ENCODE results near the gene ZC3H4. TPM values are rescaled to one million over a fixed set of nuclear protein-coding genes. Genes with fewer than 3 reads are reported as not detected.

The ZC3H4 gene
- total and polyA plus RNA-seq, 4 donors: 2.9 to 11.8 (median 6.3) TPM

- peaks cover 2 to 7% (median 4%) of the 10 kb centered on the region in 4 donors for H3K4me1 ChIP-seq (ENCODE audit: control insufficient read depth in 4 of 4, insufficient read depth in 4 of 4, low read length in 3 of 4)
- TF ChIP-seq RAD21 (IDR thresholded peaks at IDR 0.05): no peak
- TF ChIP-seq TAF1 (conservative IDR thresholded peaks at IDR 0.05): no peak
- no peak for TF ChIP-seq YY1 (IDR thresholded peaks at IDR 0.05)
- no peak for TF ChIP-seq MAX (IDR thresholded peaks at IDR 0.05)
- TF ChIP-seq NR2F2 (IDR thresholded peaks at IDR 0.05): no peak
- no peak for TF ChIP-seq ATF3 (IDR thresholded peaks at IDR 0.05)
- no peak for TF ChIP-seq ZBTB33 (IDR thresholded peaks at IDR 0.05)
- no peak for TF ChIP-seq SP1 (IDR thresholded peaks at IDR 0.05)
- TF ChIP-seq HNF4A (conservative IDR thresholded peaks at IDR 0.05): no peak
- no peak for TF ChIP-seq RXRA (IDR thresholded peaks at IDR 0.05)
- no peak for TF ChIP-seq HNF4G (IDR thresholded peaks at IDR 0.05)
- no peak for TF ChIP-seq REST (IDR thresholded peaks at IDR 0.05)
- no peak for TF ChIP-seq GABPA (IDR thresholded peaks at IDR 0.05 in 1 of 2, conservative IDR thresholded peaks at IDR 0.05 in 1 of 2)
- TF ChIP-seq EGR1 (IDR thresholded peaks at IDR 0.05; ENCODE audit: low read depth in 2 of 2): no peak
- no peak for TF ChIP-seq CTCF (IDR thresholded peaks at IDR 0.05; ENCODE audit: low read depth, low read length, missing input control)
- no peak for TF ChIP-seq JUND (IDR thresholded peaks at IDR 0.05)
- no peak for TF ChIP-seq FOXA2 (IDR thresholded peaks at IDR 0.05)
- H3K9ac ChIP-seq (ENCODE audit: low read depth in 1 of 2, low read length in 2 of 2): no peak overlapping the region
- H3K27ac ChIP-seq (ENCODE audit: low read depth in 1 of 2, low read length in 2 of 2): no peak overlapping the region
- 74% methylated on average over 2 of the region's 2 CpGs for WGBS
- DNase-seq (ENCODE audit: low spot score): no peak
- no peaks in the 10 kb centered on the region for H3K27me3 ChIP-seq (ENCODE audit: control insufficient read depth in 4 of 4, insufficient read depth in 4 of 4, low read length in 3 of 4)
- H3K4me3 ChIP-seq (ENCODE audit: low read depth in 1 of 3, low read length in 3 of 3): no peak overlapping the region
- H3K36me3 ChIP-seq (ENCODE audit: control insufficient read depth in 4 of 4, insufficient read depth in 3 of 4, low read depth in 1 of 4, low read length in 3 of 4): peaks cover 9 to 37% (median 15%) of the 10 kb centered on the region in 4 donors
- H3K9me3 ChIP-seq (ENCODE audit: control insufficient read depth in 4 of 4, low read length in 3 of 4): no peaks in the 10 kb centered on the region
These were observed 39.7 kb upstream of the ZC3H4 start for GRCh38 chr19:47153266-47153665.

Measured in liver (tissue), 9 donors.